Muscle layer of colon (tissue), 2 donors: Measurements from ENCODE around the gene DNAH3.
"Not testable (repeated sequence)": the region's sequence is repeated elsewhere in the genome, so short reads cannot be mapped to it uniquely, and the experiment has no call there.

ENCODE experiments used
- H3K27ac ChIP-seq: one replicate; pipeline ENCODE4 v1.7.0; 2013; ENCODE audit warnings: low read depth, mild to moderate bottlenecking, low read length, moderate library complexity
- H3K27me3 ChIP-seq, 2 donors: one replicate each; pipeline ENCODE4 v1.7.0; 2013; ENCODE audit warnings: low read length in 2 of 2, mild to moderate bottlenecking in 2 of 2; ENCODE audit not compliant: insufficient read depth in 2 of 2, control insufficient read depth in 1 of 2
- H3K36me3 ChIP-seq: one replicate; pipeline ENCODE4 v1.7.0; 2013; ENCODE audit warnings: mild to moderate bottlenecking, low read length; ENCODE audit not compliant: insufficient read depth
- H3K4me1 ChIP-seq: one replicate; pipeline ENCODE4 v1.7.0; 2013; ENCODE audit warnings: mild to moderate bottlenecking, low read length; ENCODE audit not compliant: insufficient read depth
- H3K4me3 ChIP-seq, 2 donors: one replicate each; pipeline ENCODE4 v1.7.0; 2013; ENCODE audit warnings: low read length in 2 of 2, low read depth in 1 of 2, mild to moderate bottlenecking in 1 of 2, moderate library complexity in 1 of 2
- H3K9ac ChIP-seq: one replicate; pipeline ENCODE4 v1.7.0; 2013; ENCODE audit warnings: low read length
- H3K9me3 ChIP-seq: one replicate; pipeline ENCODE4 v1.7.0; 2013; ENCODE audit warnings: mild to moderate bottlenecking, low read length
- donor health status: abdominal sarcoma.
- donor health status: Adenocarcinoma of cecum.

The DNAH3 gene

GRCh38 chr16:21186326-21186691 is 35.7 kb upstream of the DNAH3 start:
- H3K4me3 ChIP-seq: no peak overlapping the region
- H3K9ac ChIP-seq: no peak overlapping the region
- no peaks in the 10 kb centered on the region for H3K9me3 ChIP-seq
- H3K36me3 ChIP-seq: peaks cover 9% of the 10 kb centered on the region
- H3K27me3 ChIP-seq: no peaks in the 10 kb centered on the region
- H3K27ac ChIP-seq: no peak overlapping the region
- no peaks in the 10 kb centered on the region for H3K4me1 ChIP-seq

- Histone ChIP-seq H3K4me1 (no peaks in the 10 kb centered on the region), H3K36me3 (peaks cover 14% of the 10 kb centered on the region), H3K9me3 (no peaks in the 10 kb centered on the region), H3K27ac (no peak overlapping the region), H3K9ac (no peak overlapping the region), H3K27me3 (no peaks in the 10 kb centered on the region), H3K4me3 (no peak overlapping the region)
Observed at GRCh38 chr16:21185659-21186325, 35.1 kb upstream of the DNAH3 start.

GRCh38 chr16:21184834-21185233 is 34.2 kb upstream of the DNAH3 start:
- no peak overlapping the region for H3K27ac ChIP-seq
- H3K9ac ChIP-seq: no peak overlapping the region
- H3K4me3 ChIP-seq: no peak overlapping the region
- H3K4me1 ChIP-seq: no peaks in the 10 kb centered on the region
- peaks cover 23% of the 10 kb centered on the region for H3K36me3 ChIP-seq
- H3K27me3 ChIP-seq: no peaks in the 10 kb centered on the region
- H3K9me3 ChIP-seq: no peaks in the 10 kb centered on the region

GRCh38 chr16:21183995-21184394 is 33.3 kb upstream of the DNAH3 start:
- H3K9ac ChIP-seq: no peak overlapping the region
- no peaks in the 10 kb centered on the region for H3K27me3 ChIP-seq
- H3K27ac ChIP-seq: no peak overlapping the region
- no peak overlapping the region for H3K4me3 ChIP-seq
- H3K4me1 ChIP-seq: no peaks in the 10 kb centered on the region
- no peaks in the 10 kb centered on the region for H3K9me3 ChIP-seq
- H3K36me3 ChIP-seq: peaks cover 32% of the 10 kb centered on the region

- Histone ChIP-seq H3K4me3 (no peak overlapping the region), H3K27me3 (no peaks in the 10 kb centered on the region), H3K27ac (no peak overlapping the region), H3K4me1 (no peaks in the 10 kb centered on the region), H3K9ac (no peak overlapping the region), H3K36me3 (peaks cover 57% of the 10 kb centered on the region), H3K9me3 (no peaks in the 10 kb centered on the region)
Observed at GRCh38 chr16:21179983-21180365, 29.3 kb upstream of the DNAH3 start.

- H3K27ac ChIP-seq: no peak overlapping the region
- H3K4me3 ChIP-seq: no peak overlapping the region
- H3K36me3 ChIP-seq: peaks cover 57% of the 10 kb centered on the region
- H3K27me3 ChIP-seq: no peaks in the 10 kb centered on the region
- H3K4me1 ChIP-seq: no peaks in the 10 kb centered on the region
- H3K9ac ChIP-seq: no peak overlapping the region
- H3K9me3 ChIP-seq: no peaks in the 10 kb centered on the region
Observed at GRCh38 chr16:21179126-21179982, 28.7 kb upstream of the DNAH3 start.

GRCh38 chr16:21175397-21175796 is 24.8 kb upstream of the DNAH3 start:
- Histone ChIP-seq H3K9me3 (no peaks in the 10 kb centered on the region), H3K27ac (no peak overlapping the region), H3K9ac (no peak overlapping the region), H3K27me3 (no peaks in the 10 kb centered on the region), H3K4me1 (no peaks in the 10 kb centered on the region), H3K4me3 (no peak overlapping the region), H3K36me3 (peaks cover 75% of the 10 kb centered on the region)

GRCh38 chr16:21172650-21173049 is 22.0 kb upstream of the DNAH3 start:
- Histone ChIP-seq H3K27me3 (no peaks in the 10 kb centered on the region), H3K4me1 (no peaks in the 10 kb centered on the region), H3K27ac (no peak overlapping the region), H3K9me3 (no peaks in the 10 kb centered on the region), H3K9ac (no peak overlapping the region), H3K36me3 (peaks cover 54% of the 10 kb centered on the region), H3K4me3 (no peak overlapping the region)

- H3K27ac ChIP-seq, H3K27me3 ChIP-seq, H3K9me3 ChIP-seq, H3K4me1 ChIP-seq, H3K4me3 ChIP-seq, H3K9ac ChIP-seq: not testable (repeated sequence)
- peaks cover 53% of the 10 kb centered on the region for H3K36me3 ChIP-seq
Observed at GRCh38 chr16:21170116-21170515, 19.5 kb upstream of the DNAH3 start.

GRCh38 chr16:21169249-21169981 is 18.8 kb upstream of the DNAH3 start:
- H3K27me3 ChIP-seq: no peaks in the 10 kb centered on the region
- peaks cover 55% of the 10 kb centered on the region for H3K36me3 ChIP-seq
- H3K9me3 ChIP-seq: no peaks in the 10 kb centered on the region
- H3K9ac ChIP-seq: no peak overlapping the region
- H3K4me3 ChIP-seq: no peak overlapping the region
- peaks cover 3% of the 10 kb centered on the region for H3K4me1 ChIP-seq
- no peak overlapping the region for H3K27ac ChIP-seq

GRCh38 chr16:21167929-21168602 is 17.4 kb upstream of the DNAH3 start:
- peaks cover 54% of the 10 kb centered on the region for H3K36me3 ChIP-seq
- no peaks in the 10 kb centered on the region for H3K27me3 ChIP-seq
- H3K4me1 ChIP-seq: peaks cover 17% of the 10 kb centered on the region
- no peak overlapping the region for H3K4me3 ChIP-seq
- no peak overlapping the region for H3K9ac ChIP-seq
- no peak overlapping the region for H3K27ac ChIP-seq
- no peaks in the 10 kb centered on the region for H3K9me3 ChIP-seq
